ENCODE measurements around the gene CCDC154. TPM values are rescaled to one million over a fixed set of nuclear protein-coding genes. Genes with fewer than 3 reads are reported as not detected.

CCDC154 gene
- total RNA-seq, 2 donors from 2014 or later = 1.9 to 2.2 TPM

DNA sequence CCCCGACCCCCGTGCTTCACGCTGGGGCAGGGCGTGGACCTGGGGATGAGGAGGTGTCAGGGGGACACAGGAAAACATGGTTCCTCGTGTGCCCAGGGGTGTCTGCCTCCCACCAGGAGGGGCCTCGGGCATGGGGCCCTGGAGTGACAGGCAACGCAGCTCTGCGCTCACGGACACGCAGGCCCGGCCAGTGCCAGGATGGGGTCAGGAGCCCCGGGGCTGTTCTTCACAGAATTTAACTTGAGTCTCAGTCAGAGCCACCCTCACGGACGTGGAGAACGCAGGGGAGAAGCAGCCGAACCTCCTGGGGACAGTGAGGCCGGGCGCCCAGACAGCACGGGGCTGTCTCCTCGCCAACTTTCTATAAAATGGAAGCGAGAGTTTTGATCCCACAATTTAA lies 46.6 kb downstream of the CCDC154 start:
- H3K27me3 Mint-ChIP-seq (ENCODE audit: insufficient read depth) = no peaks in the 10 kb centered on the region
- Histone ChIP-seq H3K27ac (ENCODE audit: low read depth, low read length) (no peak overlapping the region), H3K36me3 (ENCODE audit: control insufficient read depth, insufficient read depth, low read length) (peaks cover 9% of the 10 kb centered on the region), H3K4me1 (ENCODE audit: control insufficient read depth, insufficient read depth, low read length) (no peaks in the 10 kb centered on the region), H3K9ac (ENCODE audit: extremely low read depth, low read length, poor library complexity, severe bottlenecking) (no peak overlapping the region), H3K9me3 (ENCODE audit: control insufficient read depth, low read length) (no peaks in the 10 kb centered on the region), H3K4me3 (ENCODE audit: low read length) (no peak overlapping the region), H3K27me3 (ENCODE audit: control insufficient read depth, insufficient read depth, low read length, poor library complexity, severe bottlenecking) (no peaks in the 10 kb centered on the region)
- no peaks in the 10 kb centered on the region for H3K9me3 Mint-ChIP-seq
- H3K4me1 Mint-ChIP-seq = no peaks in the 10 kb centered on the region
- H3K4me3 Mint-ChIP-seq = no peak overlapping the region
- no peak overlapping the region for H3K27ac Mint-ChIP-seq
- peaks cover 45% of the 10 kb centered on the region for H3K36me3 Mint-ChIP-seq (ENCODE audit: low read depth)
- TF ChIP-seq, protein P1, sequence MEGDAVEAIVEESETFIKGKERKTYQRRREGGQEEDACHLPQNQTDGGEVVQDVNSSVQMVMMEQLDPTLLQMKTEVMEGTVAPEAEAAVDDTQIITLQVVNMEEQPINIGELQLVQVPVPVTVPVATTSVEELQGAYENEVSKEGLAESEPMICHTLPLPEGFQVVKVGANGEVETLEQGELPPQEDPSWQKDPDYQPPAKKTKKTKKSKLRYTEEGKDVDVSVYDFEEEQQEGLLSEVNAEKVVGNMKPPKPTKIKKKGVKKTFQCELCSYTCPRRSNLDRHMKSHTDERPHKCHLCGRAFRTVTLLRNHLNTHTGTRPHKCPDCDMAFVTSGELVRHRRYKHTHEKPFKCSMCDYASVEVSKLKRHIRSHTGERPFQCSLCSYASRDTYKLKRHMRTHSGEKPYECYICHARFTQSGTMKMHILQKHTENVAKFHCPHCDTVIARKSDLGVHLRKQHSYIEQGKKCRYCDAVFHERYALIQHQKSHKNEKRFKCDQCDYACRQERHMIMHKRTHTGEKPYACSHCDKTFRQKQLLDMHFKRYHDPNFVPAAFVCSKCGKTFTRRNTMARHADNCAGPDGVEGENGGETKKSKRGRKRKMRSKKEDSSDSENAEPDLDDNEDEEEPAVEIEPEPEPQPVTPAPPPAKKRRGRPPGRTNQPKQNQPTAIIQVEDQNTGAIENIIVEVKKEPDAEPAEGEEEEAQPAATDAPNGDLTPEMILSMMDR (conservative IDR thresholded peaks at IDR 0.05) = no peak
- no peak for DNase-seq
- 96% methylated on average over 9 to 20 of the region's 21 CpGs for WGBS, 2 experiments (ENCODE audit: insufficient coverage in 1 of 2, insufficient read length in 1 of 2)

DNA sequence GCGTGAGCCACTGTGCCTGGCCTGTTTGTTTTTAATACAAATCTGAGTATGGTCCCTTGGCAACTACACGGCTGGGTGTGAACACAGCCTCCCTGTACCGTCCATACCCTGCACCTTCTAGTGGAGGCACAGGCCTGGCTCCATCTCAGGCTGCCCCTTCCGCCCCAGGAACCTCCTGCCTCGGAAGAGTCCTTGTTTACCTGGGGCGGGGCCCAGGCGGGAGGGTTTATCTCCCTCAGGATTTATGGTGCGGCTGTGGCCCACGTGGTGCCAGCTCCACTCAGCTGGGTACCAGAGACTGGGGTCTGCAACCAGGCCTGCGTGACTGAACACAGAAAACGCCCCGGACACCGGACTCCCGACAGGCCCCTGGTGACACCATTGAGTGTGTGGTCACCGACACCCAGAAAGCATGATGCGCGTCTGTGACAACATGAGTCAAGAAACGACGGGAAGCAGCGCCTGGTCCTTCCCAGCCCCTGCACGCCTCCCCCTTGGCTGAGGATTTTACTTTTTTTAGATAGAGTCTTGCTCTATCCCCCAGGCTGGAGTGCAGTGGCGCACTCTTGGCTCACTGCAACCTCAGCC lies 48.8 kb downstream of the CCDC154 start:
- WGBS, 2 experiments (ENCODE audit: insufficient coverage in 1 of 2, insufficient read length in 1 of 2) = 92 to 93% methylated on average over 21 to 22 of the region's 22 CpGs
- peaks cover 47% of the 10 kb centered on the region for H3K36me3 Mint-ChIP-seq (ENCODE audit: low read depth)
- H3K27me3 Mint-ChIP-seq (ENCODE audit: insufficient read depth) = no peaks in the 10 kb centered on the region

DNA sequence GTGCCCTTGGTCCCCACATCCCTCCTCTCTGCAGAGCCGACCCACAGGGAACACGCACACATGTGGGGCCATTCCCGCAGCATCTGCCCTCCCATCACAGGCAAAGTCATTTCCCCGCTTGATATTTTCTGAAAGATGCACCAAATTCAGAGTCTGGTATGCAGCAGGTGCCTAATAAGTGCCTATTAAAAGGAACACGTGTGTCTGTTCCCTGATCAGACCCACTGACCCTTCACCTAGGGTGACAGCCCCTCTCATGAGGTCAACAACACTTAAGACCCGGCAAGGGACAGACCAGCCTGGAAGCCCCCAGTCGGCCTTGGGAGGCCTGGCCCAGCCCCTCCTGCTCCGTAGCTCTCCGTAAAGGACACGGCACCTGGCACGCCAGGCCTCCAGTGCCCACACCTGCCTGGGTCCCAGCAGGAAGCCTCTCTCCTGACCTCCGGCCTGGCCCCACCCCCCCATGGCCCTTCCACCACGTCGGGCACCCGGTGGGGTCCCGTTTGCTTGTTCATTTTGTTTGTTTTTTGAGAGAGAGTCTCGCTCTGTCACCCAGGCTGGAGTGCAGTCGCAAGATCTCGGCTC lies 49.9 kb downstream of the CCDC154 start:
- Mint-ChIP-seq H3K36me3 (ENCODE audit: low read depth) (peaks cover 50% of the 10 kb centered on the region), H3K4me1 (no peaks in the 10 kb centered on the region), H3K27ac (no peak overlapping the region), H3K4me3 (no peak overlapping the region), H3K9me3 (no peaks in the 10 kb centered on the region), H3K27me3 (ENCODE audit: insufficient read depth) (no peaks in the 10 kb centered on the region)
- no peak overlapping the region for H3K27ac ChIP-seq (ENCODE audit: low read depth, low read length)
- H3K9me3 ChIP-seq (ENCODE audit: control insufficient read depth, low read length) = no peaks in the 10 kb centered on the region
- H3K4me1 ChIP-seq (ENCODE audit: control insufficient read depth, insufficient read depth, low read length) = no peaks in the 10 kb centered on the region
- DNase-seq = no peak
- no peaks in the 10 kb centered on the region for H3K36me3 ChIP-seq (ENCODE audit: control insufficient read depth, insufficient read depth, low read length)
- H3K9ac ChIP-seq (ENCODE audit: extremely low read depth, low read length, poor library complexity, severe bottlenecking) = no peak overlapping the region
- H3K27me3 ChIP-seq (ENCODE audit: control insufficient read depth, insufficient read depth, low read length, poor library complexity, severe bottlenecking) = no peaks in the 10 kb centered on the region
- 91 to 93% methylated on average over 15 to 19 of the region's 19 CpGs for WGBS, 2 experiments (ENCODE audit: insufficient coverage in 1 of 2, insufficient read length in 1 of 2)
- H3K4me3 ChIP-seq (ENCODE audit: low read length) = no peak overlapping the region
- TF ChIP-seq, protein P1 (conservative IDR thresholded peaks at IDR 0.05) = no peak

More for the DNA sequence above, 48.8 kb downstream of the CCDC154 start:
- Histone ChIP-seq H3K9me3 (ENCODE audit: control insufficient read depth, low read length) (no peaks in the 10 kb centered on the region), H3K27ac (ENCODE audit: low read depth, low read length) (no peak overlapping the region), H3K9ac (ENCODE audit: extremely low read depth, low read length, poor library complexity, severe bottlenecking) (no peak overlapping the region), H3K4me1 (ENCODE audit: control insufficient read depth, insufficient read depth, low read length) (no peaks in the 10 kb centered on the region), H3K4me3 (ENCODE audit: low read length) (no peak overlapping the region), H3K36me3 (ENCODE audit: control insufficient read depth, insufficient read depth, low read length) (no peaks in the 10 kb centered on the region), H3K27me3 (ENCODE audit: control insufficient read depth, insufficient read depth, low read length, poor library complexity, severe bottlenecking) (no peaks in the 10 kb centered on the region)
- DNase-seq = no peak
- no peak overlapping the region for H3K27ac Mint-ChIP-seq
- TF ChIP-seq, protein P1 (conservative IDR thresholded peaks at IDR 0.05) = no peak
- H3K4me3 Mint-ChIP-seq = no peak overlapping the region
- no peaks in the 10 kb centered on the region for H3K4me1 Mint-ChIP-seq
- H3K9me3 Mint-ChIP-seq = no peaks in the 10 kb centered on the region

All from endodermal cell (in vitro differentiated cells).